HCT116 (cell line): ENCODE measurements around the gene COMMD4. TPM values are rescaled to one million over a fixed set of nuclear protein-coding genes. Genes with fewer than 3 reads are reported as not detected.

ENCODE experiments used
- ATAC-seq: fragments of 200-7000 bp; cut with Tn5 transposase; 2 replicates; pipeline ENCODE4 v1.9.1; 2020; ENCODE audit warnings: mild to moderate bottlenecking, moderate library complexity
- BruUV-seq: library from RNA; stranded (reverse); fragments of 400-500 nt; replicated peaks from 2 replicates; lab custom pipeline; 2021; lab: Mats Ljungman, UMichigan
- CTCF ChIA-PET: fragments of 300-600 bp; sonication (Branson Sonifier 250); formaldehyde crosslinking; loops from one replicate; lab custom pipeline; 2021; ENCODE audit warnings: antibody characterized with exemption; lab: Charles Lee
- POLR2A ChIA-PET: fragments of 300-600, 350-600 bp; sonication (Branson Sonifier 250); formaldehyde crosslinking; loops from one replicate; lab custom pipeline; 2021; ENCODE audit warnings: antibody characterized with exemption; lab: Charles Lee
- RAD21 ChIA-PET, 2 experiments: fragments of 300-600 bp; sonication (Branson Sonifier 250); formaldehyde crosslinking; loops; one replicate each; lab custom pipeline; 2023; ENCODE audit warnings: low total read pairs in 2 of 2; ENCODE audit not compliant: uncharacterized antibody in 2 of 2, unreplicated experiment in 2 of 2, low non-redundant PET in 1 of 2; lab: Charles Lee
- DNase-seq: peaks from one replicate; pipeline ENCODE4 v3.0.0-alpha.2; 2010; ENCODE audit warnings: low read depth, low spot score
- H2AFZ ChIP-seq: fragments of 200-600 bp; shearing (Covaris generic), sonication (generic); 2 replicates; pipeline ENCODE4 v1.6.1; 2017; ENCODE audit warnings: low read depth, mixed run types, mixed read lengths, antibody characterized with exemption, low read length; ENCODE audit not compliant: poor library complexity, severe bottlenecking
- H3K27ac ChIP-seq: 2 replicates; pipeline ENCODE4 v1.5.1; 2012; ENCODE audit warnings: low read depth, low read length
- H3K27me3 ChIP-seq: fragments of 200-600 bp; sonication (generic); 2 replicates; pipeline ENCODE4 v1.6.1; 2016; ENCODE audit warnings: mixed run types, low read length, mixed read lengths; ENCODE audit not compliant: insufficient read depth
- H3K36me3 ChIP-seq, 2 experiments: fragments of 200-500 bp in 1 of 2; fragments of 200-600 bp in 1 of 2; sonication (Bioruptor generic) in 1 of 2; sonication (generic) in 1 of 2; 2 replicates each; pipeline versions ENCODE4 v1.5.1 to v1.6.1; 2014 to 2016; ENCODE audit warnings: low read length in 2 of 2, inconsistent platforms in 1 of 2, mixed read lengths in 1 of 2, mixed run types in 1 of 2; ENCODE audit not compliant: insufficient read depth in 2 of 2, control insufficient read depth in 1 of 2
- H3K4me1 ChIP-seq, 2 experiments: fragments of 200-600 bp in 1 of 2; sonication (generic) in 1 of 2; 2 replicates each; pipeline versions ENCODE4 v1.5.1 to v1.6.1; 2012 to 2017; ENCODE audit warnings: low read length in 2 of 2, inconsistent platforms in 1 of 2, mild to moderate bottlenecking in 1 of 2, mixed read lengths in 1 of 2, mixed run types in 1 of 2, moderate library complexity in 1 of 2; ENCODE audit not compliant: insufficient read depth in 2 of 2, control insufficient read depth in 1 of 2
- H3K4me2 ChIP-seq: fragments of 200-600 bp; sonication (generic); 2 replicates; pipeline ENCODE4 v1.6.1; 2017; ENCODE audit warnings: mixed run types, low read length, mixed read lengths
- H3K4me3 ChIP-seq, 2 experiments: fragments of 200-600 bp in 1 of 2; sonication (generic) in 1 of 2; replicated peaks in 1 of 2; 2 replicates each; pipeline ENCODE4 v1.5.1; 2011 to 2016; ENCODE audit warnings: low read length in 2 of 2, control low read depth in 1 of 2, low read depth in 1 of 2, mild to moderate bottlenecking in 1 of 2, mixed read lengths in 1 of 2, mixed run types in 1 of 2
- H3K79me2 ChIP-seq: fragments of 200-600 bp; sonication (generic); 2 replicates; pipeline ENCODE4 v1.6.1; 2017; ENCODE audit warnings: mild to moderate bottlenecking, mixed run types, low read length, moderate library complexity, mixed read lengths; ENCODE audit not compliant: insufficient read depth
- H3K9ac ChIP-seq: fragments of 200-600 bp; sonication (generic); 2 replicates; pipeline ENCODE4 v1.6.1; 2016; ENCODE audit warnings: low read length, mixed read lengths
- H3K9me2 ChIP-seq: fragments of 200-600 bp; sonication (generic), shearing (Covaris generic); 2 replicates; pipeline ENCODE4 v1.6.1; 2017; ENCODE audit warnings: mixed run types, mild to moderate bottlenecking, moderate library complexity; ENCODE audit not compliant: insufficient read depth
- H3K9me3 ChIP-seq, 2 experiments: fragments of 200-500 bp in 1 of 2; fragments of 200-600 bp in 1 of 2; sonication (Bioruptor generic) in 1 of 2; sonication (generic) in 1 of 2; 2 replicates each; pipeline ENCODE4 v1.6.1; 2014 to 2017; ENCODE audit warnings: low read length in 2 of 2, mixed read lengths in 2 of 2, inconsistent platforms in 1 of 2, low read depth in 1 of 2, mild to moderate bottlenecking in 1 of 2, mixed run types in 1 of 2, moderate library complexity in 1 of 2; ENCODE audit not compliant: control insufficient read depth in 1 of 2, insufficient read depth in 1 of 2
- H4K20me1 ChIP-seq: fragments of 200-600 bp; sonication (generic), shearing (Covaris generic); 2 replicates; pipeline ENCODE4 v1.6.1; 2017; ENCODE audit warnings: mixed run types, mild to moderate bottlenecking, moderate library complexity; ENCODE audit not compliant: insufficient read depth
- CEBPB ChIP-seq: IDR thresholded peaks from 2 replicates; pipeline ENCODE4 v1.6.1; 2012; ENCODE audit warnings: low read depth
- EGR1 ChIP-seq: IDR thresholded peaks from 2 replicates; pipeline ENCODE4 v1.6.1; 2012; ENCODE audit warnings: low read depth
- ELF1 ChIP-seq: IDR thresholded peaks from 2 replicates; pipeline ENCODE4 v1.6.1; 2012; ENCODE audit warnings: low read depth, borderline replicate concordance
- EZH2 ChIP-seq: fragments of 200-600 bp; sonication (generic); IDR thresholded peaks from 2 replicates; pipeline ENCODE4 v1.6.1; 2017; ENCODE audit warnings: antibody characterized with exemption, mixed run types
- FOSL1 ChIP-seq: IDR thresholded peaks from 2 replicates; pipeline ENCODE4 v1.6.1; 2012; ENCODE audit warnings: low read depth
- POLR2AphosphoS5 ChIP-seq: IDR thresholded peaks from 2 replicates; pipeline ENCODE4 v1.6.1; 2011; ENCODE audit warnings: mild to moderate bottlenecking, low read depth, low read length, moderate library complexity
- RAD21 ChIP-seq: IDR thresholded peaks from 2 replicates; pipeline ENCODE4 v1.6.1; 2012; ENCODE audit warnings: low read depth, mild to moderate bottlenecking
- REST ChIP-seq: IDR thresholded peaks from 2 replicates; pipeline ENCODE4 v1.6.1; 2012; ENCODE audit warnings: low read depth
- ZBTB33 ChIP-seq: IDR thresholded peaks from 2 replicates; pipeline ENCODE4 v1.6.1; 2011; ENCODE audit warnings: mild to moderate bottlenecking, low read length, moderate library complexity; ENCODE audit not compliant: insufficient replicate concordance; ENCODE audit errors: extremely low read depth
- ZFX ChIP-seq: fragments of 450-650 bp; IDR thresholded peaks from 2 replicates; pipeline ENCODE4 v1.6.1; 2017
- intact Hi-C: fragments of 100-400 bp; cut with micrococcal nuclease; formaldehyde crosslinking; loops from 2 replicates; pipeline ENCODE4 v1.10.0; 2022
- total RNA-seq: library from RNA; stranded (reverse); gene quantifications from one replicate; pipeline ENCODE4 v1.2.1, GENCODE V29; 2021; ENCODE audit not compliant: unreplicated experiment
- TF ChIP-seq, protein P1 (sequence below): IDR thresholded peaks from 2 replicates; pipeline ENCODE4 v1.6.1; 2012

Gene COMMD4
- total RNA-seq, 1 experiment from 2014 or later: 141 TPM

DNA sequence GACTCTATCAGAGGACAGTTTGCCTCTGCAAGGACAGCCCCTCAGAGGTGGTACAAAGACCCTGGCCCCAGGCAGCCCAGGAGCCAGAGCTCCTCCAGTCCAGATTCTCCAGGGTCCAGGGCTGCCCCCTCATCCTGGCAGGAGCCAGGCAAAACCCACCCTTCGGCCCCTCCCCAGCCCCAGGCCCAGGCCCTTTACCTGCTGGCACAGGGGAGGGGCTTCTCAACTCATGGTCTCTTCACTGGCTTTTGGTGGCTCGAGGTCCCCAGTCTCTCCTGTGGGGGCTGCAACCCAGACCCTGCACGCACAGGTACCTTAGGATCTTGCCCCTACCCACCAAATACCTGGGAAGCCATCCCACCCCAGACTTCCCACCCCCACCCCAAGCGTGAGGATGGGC, 19.5 kb downstream of the COMMD4 start:
- no peak overlapping the region for H3K4me3 ChIP-seq
- CTCF ChIA-PET: no interaction called here
- H3K27ac ChIP-seq: no peak overlapping the region
- no TSS peak for BruUV-seq
- no peaks in the 10 kb centered on the region for H3K79me2 ChIP-seq
- no peaks in the 10 kb centered on the region for H3K9me2 ChIP-seq
- H3K4me2 ChIP-seq: no peak overlapping the region
- intact Hi-C loops: no loop called here
- H4K20me1 ChIP-seq: no peaks in the 10 kb centered on the region
- H3K9me3 ChIP-seq: no peaks in the 10 kb centered on the region
- H3K36me3 ChIP-seq: peaks cover 2 to 8% of the 10 kb centered on the region in 2 experiments; a peak in 3 of 4 replicates
- ATAC-seq (no peak), DNase-seq (no peak)
- TF ChIP-seq POLR2AphosphoS5: no peak
- TF ChIP-seq EGR1: no peak
- no peak for TF ChIP-seq ZFX
- no peak for TF ChIP-seq FOSL1
- H2AFZ ChIP-seq: no peak overlapping the region
- RAD21 ChIA-PET: no interaction called here
- POLR2A ChIA-PET: no interaction called here
- H3K9ac ChIP-seq: no peak overlapping the region
- no peaks in the 10 kb centered on the region for H3K27me3 ChIP-seq
- no peaks in the 10 kb centered on the region for H3K4me1 ChIP-seq

GRCh38 chr15:75356006-75356405, 20.1 kb downstream of the COMMD4 start:
- no peaks in the 10 kb centered on the region for H3K4me1 ChIP-seq
- H3K9me2 ChIP-seq: no peaks in the 10 kb centered on the region
- H3K27ac ChIP-seq: no peak overlapping the region
- no peaks in the 10 kb centered on the region for H3K9me3 ChIP-seq
- no peak overlapping the region for H3K4me3 ChIP-seq
- no peak for TF ChIP-seq EGR1
- TF ChIP-seq ZBTB33: no peak
- TF ChIP-seq RAD21: no peak
- TF ChIP-seq ELF1: no peak
- no peak for TF ChIP-seq ZFX
- TF ChIP-seq REST: no peak
- TF ChIP-seq CEBPB: no peak
- TF ChIP-seq, protein P1, sequence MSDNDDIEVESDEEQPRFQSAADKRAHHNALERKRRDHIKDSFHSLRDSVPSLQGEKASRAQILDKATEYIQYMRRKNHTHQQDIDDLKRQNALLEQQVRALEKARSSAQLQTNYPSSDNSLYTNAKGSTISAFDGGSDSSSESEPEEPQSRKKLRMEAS: no peak
- TF ChIP-seq EZH2: no peak
- no peak overlapping the region for H2AFZ ChIP-seq
- no peak overlapping the region for H3K9ac ChIP-seq
- ATAC-seq (no peak), DNase-seq (no peak)
- CTCF ChIA-PET: interaction anchor here (0.6 kb wide), 1 partner anchor 12 kb away, joined by 3 read pairs; no protein-coding TSS in a partner anchor
- no peaks in the 10 kb centered on the region for H3K79me2 ChIP-seq
- intact Hi-C loops: no loop called here
- POLR2A ChIA-PET: no interaction called here
- no peaks in the 10 kb centered on the region for H3K27me3 ChIP-seq
- no TSS peak for BruUV-seq
- H4K20me1 ChIP-seq: no peaks in the 10 kb centered on the region
- peaks cover 2 to 8% of the 10 kb centered on the region in 2 experiments; a peak in 3 of 4 replicates for H3K36me3 ChIP-seq
- RAD21 ChIA-PET: no interaction called here
- H3K4me2 ChIP-seq: no peak overlapping the region
